Measurements from ENCODE around the gene EML2. TPM values are rescaled to one million over a fixed set of nuclear protein-coding genes. Genes with fewer than 3 reads are reported as not detected.

EML2 gene
- total and polyA plus RNA-seq, 2 of the 8 experiments (the other 6 are each of a cell fraction or from before 2014, with no cell fraction given) = 28.8 to 29.4 TPM

- TF ChIP-seq CHD7 (IDR thresholded peaks at IDR 0.05; ENCODE audit: insufficient replicate concordance, low read length) = no peak
- TF ChIP-seq KDM1A (IDR thresholded peaks at IDR 0.05; ENCODE audit: borderline replicate concordance, low read length) = peak; percentile 95
- peak in 1 of 2 experiments; percentile 91; a peak in 2 of 4 replicates for TF ChIP-seq HDAC2 (IDR thresholded peaks at IDR 0.05; ENCODE audit: borderline replicate concordance in 1 of 2, low read depth in 2 of 2, low read length in 2 of 2)
- no peak for TF ChIP-seq SRF (IDR thresholded peaks at IDR 0.05; ENCODE audit: low read depth, low read length)
- TF ChIP-seq RXRA (IDR thresholded peaks at IDR 0.05; ENCODE audit: insufficient read depth, low read depth, low read length) = no peak
- TF ChIP-seq CTCF (IDR thresholded peaks at IDR 0.05; ENCODE audit: control extremely low read depth in 1 of 3, insufficient read depth in 1 of 3, low read depth in 1 of 3, low read length in 3 of 3) = peak in 2 of 3 experiments; percentile 25 to 44; a peak in 3 of 4 replicates
These were observed at the start of gene EML2 (continued) for GRCh38 chr19:45638930-45639729.

Measured in H1 (cell line).